ENCODE measurements around the gene CUBN. TPM values are rescaled to one million over a fixed set of nuclear protein-coding genes. Genes with fewer than 3 reads are reported as not detected.

The CUBN gene
- total and polyA plus RNA-seq, 2 of the 13 experiments (the other 11 are each of a cell fraction or from before 2014, with no cell fraction given): 0.27 to 0.32 TPM

DNA sequence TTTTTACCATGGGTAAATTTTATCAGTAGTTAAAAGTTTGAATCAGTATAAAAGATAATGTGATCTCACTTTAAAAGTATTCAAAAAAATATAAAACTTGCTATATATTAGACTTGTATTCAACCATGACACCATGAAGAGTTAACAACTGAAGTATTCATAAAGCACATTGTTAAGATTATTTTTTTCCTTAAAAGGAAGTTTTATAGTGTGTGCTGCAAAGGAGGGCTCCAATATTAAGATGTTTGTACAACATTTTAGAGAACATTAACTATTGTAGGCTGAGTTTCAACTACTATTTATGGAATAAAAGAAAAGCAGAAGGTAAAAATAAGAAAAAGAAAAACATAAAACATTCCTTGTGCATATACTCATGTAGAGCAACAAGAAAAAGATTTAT, 24.5 kb upstream of the CUBN start:
- no peak for DNase-seq (ENCODE audit: low spot score)
- Histone ChIP-seq H3K79me2 (ENCODE audit: insufficient read depth, low read length) (no peaks in the 10 kb centered on the region), H3K4me2 (ENCODE audit: low read depth, low read length) (no peak overlapping the region), H3K9me3 (ENCODE audit: low read length) (no peaks in the 10 kb centered on the region), H4K20me1 (ENCODE audit: insufficient read depth, low read length) (no peaks in the 10 kb centered on the region), H3K36me3 (replicated peaks in 1 of 2; ENCODE audit: control insufficient read depth in 1 of 2, insufficient read depth in 2 of 2, low read length in 2 of 2) (no peaks in the 10 kb centered on the region), H3K27me3 (ENCODE audit: control insufficient read depth in 1 of 2, insufficient read depth in 2 of 2, low read length in 2 of 2) (no peaks in the 10 kb centered on the region), H3K4me3 (replicated peaks in 1 of 3; ENCODE audit: insufficient read depth in 1 of 3, low read depth in 2 of 3, low read length in 3 of 3) (no peak overlapping the region), H3K27ac (ENCODE audit: extremely low read length, insufficient read depth, low read length) (no peak overlapping the region), H3K4me1 (ENCODE audit: insufficient read depth, low read length) (no peaks in the 10 kb centered on the region), H3K9ac (ENCODE audit: insufficient read depth, low read depth, low read length) (no peak overlapping the region), H2AFZ (ENCODE audit: low read length) (no peak overlapping the region)
- no peak for FAIRE-seq
- ChIA-PET CTCF (ENCODE audit: low intra/inter-chr PET ratio, low total read pairs) (no interaction called here), POLR2A (no interaction called here)
- TF ChIP-seq ZNF230 (CRISPR knock-in tag; IDR thresholded peaks at IDR 0.05): no peak
- TF ChIP-seq, protein P1, sequence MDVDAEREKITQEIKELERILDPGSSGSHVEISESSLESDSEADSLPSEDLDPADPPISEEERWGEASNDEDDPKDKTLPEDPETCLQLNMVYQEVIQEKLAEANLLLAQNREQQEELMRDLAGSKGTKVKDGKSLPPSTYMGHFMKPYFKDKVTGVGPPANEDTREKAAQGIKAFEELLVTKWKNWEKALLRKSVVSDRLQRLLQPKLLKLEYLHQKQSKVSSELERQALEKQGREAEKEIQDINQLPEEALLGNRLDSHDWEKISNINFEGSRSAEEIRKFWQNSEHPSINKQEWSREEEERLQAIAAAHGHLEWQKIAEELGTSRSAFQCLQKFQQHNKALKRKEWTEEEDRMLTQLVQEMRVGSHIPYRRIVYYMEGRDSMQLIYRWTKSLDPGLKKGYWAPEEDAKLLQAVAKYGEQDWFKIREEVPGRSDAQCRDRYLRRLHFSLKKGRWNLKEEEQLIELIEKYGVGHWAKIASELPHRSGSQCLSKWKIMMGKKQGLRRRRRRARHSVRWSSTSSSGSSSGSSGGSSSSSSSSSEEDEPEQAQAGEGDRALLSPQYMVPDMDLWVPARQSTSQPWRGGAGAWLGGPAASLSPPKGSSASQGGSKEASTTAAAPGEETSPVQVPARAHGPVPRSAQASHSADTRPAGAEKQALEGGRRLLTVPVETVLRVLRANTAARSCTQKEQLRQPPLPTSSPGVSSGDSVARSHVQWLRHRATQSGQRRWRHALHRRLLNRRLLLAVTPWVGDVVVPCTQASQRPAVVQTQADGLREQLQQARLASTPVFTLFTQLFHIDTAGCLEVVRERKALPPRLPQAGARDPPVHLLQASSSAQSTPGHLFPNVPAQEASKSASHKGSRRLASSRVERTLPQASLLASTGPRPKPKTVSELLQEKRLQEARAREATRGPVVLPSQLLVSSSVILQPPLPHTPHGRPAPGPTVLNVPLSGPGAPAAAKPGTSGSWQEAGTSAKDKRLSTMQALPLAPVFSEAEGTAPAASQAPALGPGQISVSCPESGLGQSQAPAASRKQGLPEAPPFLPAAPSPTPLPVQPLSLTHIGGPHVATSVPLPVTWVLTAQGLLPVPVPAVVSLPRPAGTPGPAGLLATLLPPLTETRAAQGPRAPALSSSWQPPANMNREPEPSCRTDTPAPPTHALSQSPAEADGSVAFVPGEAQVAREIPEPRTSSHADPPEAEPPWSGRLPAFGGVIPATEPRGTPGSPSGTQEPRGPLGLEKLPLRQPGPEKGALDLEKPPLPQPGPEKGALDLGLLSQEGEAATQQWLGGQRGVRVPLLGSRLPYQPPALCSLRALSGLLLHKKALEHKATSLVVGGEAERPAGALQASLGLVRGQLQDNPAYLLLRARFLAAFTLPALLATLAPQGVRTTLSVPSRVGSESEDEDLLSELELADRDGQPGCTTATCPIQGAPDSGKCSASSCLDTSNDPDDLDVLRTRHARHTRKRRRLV (CRISPR knock-in tag; IDR thresholded peaks at IDR 0.05): no peak
- TF ChIP-seq FOXM1 (CRISPR knock-in tag; IDR thresholded peaks at IDR 0.05): no peak
- no peak for TF ChIP-seq ZNF629 (CRISPR knock-in tag; conservative IDR thresholded peaks at IDR 0.05)
- no peak for TF ChIP-seq NFYB (CRISPR knock-in tag; IDR thresholded peaks at IDR 0.05)
- no peak for TF ChIP-seq SKI (IDR thresholded peaks at IDR 0.05; ENCODE audit: partially characterized antibody)
- no peak for TF ChIP-seq ELF4 (CRISPR knock-in tag; IDR thresholded peaks at IDR 0.05; ENCODE audit: borderline replicate concordance)
- no peak for TF ChIP-seq ZNF337 (CRISPR knock-in tag; IDR thresholded peaks at IDR 0.05; ENCODE audit: borderline replicate concordance, low read depth)
- no peak for TF ChIP-seq ZFP36L2 (CRISPR knock-in tag; IDR thresholded peaks at IDR 0.05)
- TF ChIP-seq, protein P2, sequence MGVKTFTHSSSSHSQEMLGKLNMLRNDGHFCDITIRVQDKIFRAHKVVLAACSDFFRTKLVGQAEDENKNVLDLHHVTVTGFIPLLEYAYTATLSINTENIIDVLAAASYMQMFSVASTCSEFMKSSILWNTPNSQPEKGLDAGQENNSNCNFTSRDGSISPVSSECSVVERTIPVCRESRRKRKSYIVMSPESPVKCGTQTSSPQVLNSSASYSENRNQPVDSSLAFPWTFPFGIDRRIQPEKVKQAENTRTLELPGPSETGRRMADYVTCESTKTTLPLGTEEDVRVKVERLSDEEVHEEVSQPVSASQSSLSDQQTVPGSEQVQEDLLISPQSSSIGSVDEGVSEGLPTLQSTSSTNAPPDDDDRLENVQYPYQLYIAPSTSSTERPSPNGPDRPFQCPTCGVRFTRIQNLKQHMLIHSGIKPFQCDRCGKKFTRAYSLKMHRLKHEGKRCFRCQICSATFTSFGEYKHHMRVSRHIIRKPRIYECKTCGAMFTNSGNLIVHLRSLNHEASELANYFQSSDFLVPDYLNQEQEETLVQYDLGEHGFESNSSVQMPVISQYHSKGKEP (CRISPR knock-in tag; IDR thresholded peaks at IDR 0.05): no peak
- no peak for TF ChIP-seq KMT2B (CRISPR knock-in tag; IDR thresholded peaks at IDR 0.05)
- no peak for TF ChIP-seq ZBTB42 (CRISPR knock-in tag; IDR thresholded peaks at IDR 0.05)
- TF ChIP-seq TBL1XR1 (IDR thresholded peaks at IDR 0.05; ENCODE audit: borderline replicate concordance, low read length, partially characterized antibody): no peak
- TF ChIP-seq HNRNPL (IDR thresholded peaks at IDR 0.05; ENCODE audit: low read depth, low read length): no peak
- no peak for TF ChIP-seq MYNN (CRISPR knock-in tag; IDR thresholded peaks at IDR 0.05; ENCODE audit: low read depth)
- TF ChIP-seq MBD4 (IDR thresholded peaks at IDR 0.05; ENCODE audit: borderline replicate concordance, low read length): no peak
- TF ChIP-seq ZNF720 (CRISPR knock-in tag; IDR thresholded peaks at IDR 0.05): no peak
- TF ChIP-seq IKZF4 (CRISPR knock-in tag; IDR thresholded peaks at IDR 0.05; ENCODE audit: borderline replicate concordance, low read depth, not compliant biosample characterization): no peak
- TF ChIP-seq, protein P3, sequence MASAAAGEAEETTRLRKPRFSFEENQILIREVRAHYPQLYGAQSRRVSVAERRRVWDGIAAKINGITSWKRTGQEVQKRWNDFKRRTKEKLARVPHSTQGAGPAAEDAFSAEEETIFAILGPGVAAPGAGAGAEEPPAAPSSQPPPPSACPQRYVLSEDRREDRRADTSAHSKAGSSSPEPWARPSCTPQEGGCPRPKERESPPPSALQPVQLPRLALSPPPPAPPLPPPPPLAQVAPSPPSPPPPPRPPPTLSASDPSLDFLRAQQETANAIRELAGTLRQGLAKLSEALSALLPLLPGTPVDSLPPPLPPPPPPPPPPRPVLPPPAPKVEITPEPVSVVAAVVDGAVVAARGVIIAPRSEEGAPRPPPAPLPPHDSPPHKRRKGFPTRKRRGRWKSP (CRISPR knock-in tag; IDR thresholded peaks at IDR 0.05): no peak
- TF ChIP-seq RFX3 (CRISPR knock-in tag; IDR thresholded peaks at IDR 0.05): no peak
- intact Hi-C loops (cut with micrococcal nuclease; ENCODE audit: unreplicated experiment) (no loop called here), in situ Hi-C loops (cut with HindIII; ENCODE audit: extremely low pct_ligation_motif_present, low pct_unique_long_range_greater_than_20kb) (no loop called here)
- no peak for ATAC-seq
- BruUV-seq (replicated peaks): no TSS peak
